ENCODE data around the gene P2RX1. TPM values are rescaled to one million over a fixed set of nuclear protein-coding genes. Genes with fewer than 3 reads are reported as not detected.

Gene P2RX1
- polyA plus RNA-seq, 2 of the 4 experiments (the other 2 are of a cell fraction): 0.05 to 0.13 TPM

DNA sequence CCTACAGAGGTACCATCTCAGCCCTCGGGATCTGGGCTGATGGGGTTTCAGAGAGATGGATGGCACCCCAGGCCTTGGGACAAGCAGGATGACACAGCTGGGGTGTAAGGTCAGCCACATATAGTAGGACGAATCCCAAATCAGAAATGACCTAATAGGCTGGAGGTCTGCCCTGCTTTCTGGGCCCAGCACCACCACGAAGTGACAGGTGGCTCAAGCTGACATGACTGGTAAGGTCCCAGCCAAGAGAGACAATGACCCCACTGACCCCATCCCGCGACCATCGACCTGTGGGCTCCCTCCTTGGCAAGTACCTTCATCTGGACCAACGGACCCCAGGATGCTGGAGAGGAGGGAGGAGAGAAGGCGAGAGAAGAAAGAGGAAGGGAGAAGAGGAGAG is 39.0 kb downstream of the P2RX1 start (continued):
- no peak for TF ChIP-seq RARB (CRISPR knock-in tag; IDR thresholded peaks at IDR 0.05)
- TF ChIP-seq, protein P1, sequence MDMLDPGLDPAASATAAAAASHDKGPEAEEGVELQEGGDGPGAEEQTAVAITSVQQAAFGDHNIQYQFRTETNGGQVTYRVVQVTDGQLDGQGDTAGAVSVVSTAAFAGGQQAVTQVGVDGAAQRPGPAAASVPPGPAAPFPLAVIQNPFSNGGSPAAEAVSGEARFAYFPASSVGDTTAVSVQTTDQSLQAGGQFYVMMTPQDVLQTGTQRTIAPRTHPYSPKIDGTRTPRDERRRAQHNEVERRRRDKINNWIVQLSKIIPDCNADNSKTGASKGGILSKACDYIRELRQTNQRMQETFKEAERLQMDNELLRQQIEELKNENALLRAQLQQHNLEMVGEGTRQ (IDR thresholded peaks at IDR 0.05): no peak

DNA sequence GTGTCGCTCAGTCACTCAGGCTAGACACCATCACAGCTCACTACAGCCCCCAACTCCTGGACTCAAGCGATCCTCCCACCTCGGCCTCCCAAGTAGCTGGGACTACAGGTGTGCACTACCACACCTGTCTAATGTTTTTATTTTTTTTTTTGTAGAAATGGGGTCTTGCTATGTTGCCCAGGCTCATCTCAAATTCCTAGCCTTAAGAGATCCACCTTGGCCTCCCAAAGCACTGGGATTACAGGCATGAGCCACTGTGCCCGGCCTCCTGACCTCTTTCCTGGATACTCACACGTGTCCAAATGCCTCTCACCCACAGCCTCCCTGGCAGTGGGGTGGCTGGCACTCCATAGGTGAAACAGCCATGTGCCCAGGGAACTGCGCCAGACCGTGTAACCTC is 40.9 kb downstream of the P2RX1 start:
- FAIRE-seq: no peak
- Histone ChIP-seq H3K4me2 (no peak overlapping the region), H3K4me3 (no peak overlapping the region), H3K9me3 (no peaks in the 10 kb centered on the region), H3K4me1 (no peaks in the 10 kb centered on the region), H3K27ac (no peak overlapping the region)
- ChIA-PET POLR2A (no interaction called here), CTCF (interaction anchor here (0.7 to 11.0 kb wide), 4 partner anchors 9 to 32 kb away, joined by 3 to 101 read pairs (median 3); no protein-coding TSS in a partner anchor)
- DNase-seq (ENCODE audit: low read depth in 1 of 2, low spot score in 1 of 2): no peak
- no peak for TF ChIP-seq POLR2AphosphoS2 (conservative IDR thresholded peaks at IDR 0.05; ENCODE audit: low read length)
- TF ChIP-seq EP300 (IDR thresholded peaks at IDR 0.05): no peak
- no peak for TF ChIP-seq EHF (CRISPR knock-in tag; IDR thresholded peaks at IDR 0.05)
- TF ChIP-seq BCL3 (IDR thresholded peaks at IDR 0.05): no peak
- TF ChIP-seq RARB (CRISPR knock-in tag; IDR thresholded peaks at IDR 0.05): no peak
- no peak for TF ChIP-seq MAFK (IDR thresholded peaks at IDR 0.05; ENCODE audit: partially characterized antibody)
- TF ChIP-seq CBX8 (IDR thresholded peaks at IDR 0.05): no peak
- TF ChIP-seq REST (IDR thresholded peaks at IDR 0.05): no peak
- no peak for ATAC-seq
- WGBS (ENCODE audit: missing lambda C conversion rate): 90% methylated on average over 7 of the region's 7 CpGs

- DNase-seq (ENCODE audit: low read depth in 1 of 2, low spot score in 1 of 2) (no peak), FAIRE-seq (no peak), ATAC-seq (no peak)
- H3K27ac ChIP-seq: no peak overlapping the region
- no peak overlapping the region for H3K4me2 ChIP-seq
- H3K4me3 ChIP-seq: no peak overlapping the region
- 97% methylated on average over 10 of the region's 10 CpGs for WGBS (ENCODE audit: missing lambda C conversion rate)
- TF ChIP-seq REST (IDR thresholded peaks at IDR 0.05) (no peak), ESRRA (IDR thresholded peaks at IDR 0.05; ENCODE audit: borderline replicate concordance, low read length) (no peak), MAZ (IDR thresholded peaks at IDR 0.05; ENCODE audit: borderline replicate concordance, low read depth, low read length) (no peak), CHD2 (IDR thresholded peaks at IDR 0.05; ENCODE audit: low read length, partially characterized antibody) (no peak), ZC3H11A (IDR thresholded peaks at IDR 0.05) (no peak), POLR2A (IDR thresholded peaks at IDR 0.05; ENCODE audit: low read length) (no peak), RCOR1 (IDR thresholded peaks at IDR 0.05; ENCODE audit: low read depth, low read length) (no peak), CHD4 (IDR thresholded peaks at IDR 0.05; ENCODE audit: borderline replicate concordance) (no peak)
- TF ChIP-seq, protein P1 (IDR thresholded peaks at IDR 0.05): no peak
- TF ChIP-seq, protein P2, sequence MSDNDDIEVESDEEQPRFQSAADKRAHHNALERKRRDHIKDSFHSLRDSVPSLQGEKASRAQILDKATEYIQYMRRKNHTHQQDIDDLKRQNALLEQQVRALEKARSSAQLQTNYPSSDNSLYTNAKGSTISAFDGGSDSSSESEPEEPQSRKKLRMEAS (IDR thresholded peaks at IDR 0.05): no peak
- ChIA-PET POLR2A (no interaction called here), CTCF (interaction anchor here (1.2 to 1.3 kb wide), 2 partner anchors 9 to 16 kb away, joined by 3 read pairs; no protein-coding TSS in a partner anchor)
- H3K9me3 ChIP-seq: no peaks in the 10 kb centered on the region
- no peaks in the 10 kb centered on the region for H3K4me1 ChIP-seq
Measured at GRCh38 chr17:3873862-3874261, 42.4 kb downstream of the P2RX1 start.
